Measurements from ENCODE around the gene LAMA5. TPM values are rescaled to one million over a fixed set of nuclear protein-coding genes. Genes with fewer than 3 reads are reported as not detected.

The LAMA5 gene
- total RNA-seq, 4 donors from 2014 or later: 14.1 to 131 (median 34.5) TPM

GRCh38 chr20:62274332-62274950 is 92.7 kb downstream of the LAMA5 start:
- no peak for TF ChIP-seq CTCF (IDR thresholded peaks at IDR 0.05; ENCODE audit: low read depth)

GRCh38 chr20:62273416-62273815 is 93.7 kb downstream of the LAMA5 start:
- TF ChIP-seq CTCF (IDR thresholded peaks at IDR 0.05; ENCODE audit: low read depth): no peak

- TF ChIP-seq CTCF (IDR thresholded peaks at IDR 0.05; ENCODE audit: low read depth): no peak
These were observed 94.9 kb downstream of the LAMA5 start for GRCh38 chr20:62272200-62272599.

GRCh38 chr20:62269871-62270270 is 97.2 kb downstream of the LAMA5 start:
- no peak for TF ChIP-seq CTCF (IDR thresholded peaks at IDR 0.05; ENCODE audit: low read depth)

GRCh38 chr20:62269378-62269777 is 97.7 kb downstream of the LAMA5 start:
- TF ChIP-seq CTCF (IDR thresholded peaks at IDR 0.05; ENCODE audit: low read depth): no peak

- no peak for TF ChIP-seq CTCF (IDR thresholded peaks at IDR 0.05; ENCODE audit: low read depth)
These were observed 98.7 kb downstream of the LAMA5 start for GRCh38 chr20:62268228-62268900.

- no peak for TF ChIP-seq CTCF (IDR thresholded peaks at IDR 0.05; ENCODE audit: low read depth)
These were observed 99.6 kb downstream of the LAMA5 start for GRCh38 chr20:62267543-62267942.

All from subcutaneous adipose tissue (tissue), 4 donors.